GM12878 (cell line): Measurements from ENCODE around the gene ISLR. TPM values are rescaled to one million over a fixed set of nuclear protein-coding genes. Genes with fewer than 3 reads are reported as not detected.

Experiments
- ATAC-seq: fragments of 200-7000 bp; cut with Tn5 transposase; 3 replicates; pipeline ENCODE4 v1.9.1; 2020; ENCODE audit warnings: mild to moderate bottlenecking, moderate library complexity
- BruUV-seq: library from RNA; stranded (reverse); fragments of 400-500 nt; replicated peaks from 2 replicates; lab custom pipeline; 2021; lab: Mats Ljungman, UMichigan
- CTCF ChIA-PET: fragments of 300-600 bp; sonication (Branson Sonifier 250); formaldehyde crosslinking; extraction: SDS; loops from one replicate; lab custom pipeline; 2021; ENCODE audit warnings: inconsistent platforms; lab: Yijun Ruan, JAX
- POLR2A ChIA-PET: fragments of 350-600 bp; formaldehyde crosslinking; extraction: SDS; loops from one replicate; lab custom pipeline; 2021; ENCODE audit warnings: inconsistent platforms; lab: Charles Lee
- RAD21 ChIA-PET: fragments of 300-600 bp; sonication (Branson Sonifier 250); formaldehyde crosslinking; loops from one replicate; lab custom pipeline; 2023; ENCODE audit warnings: antibody characterized with exemption; ENCODE audit not compliant: unreplicated experiment; lab: Charles Lee
- SMC1A ChIA-PET: fragments of 300-600 bp; sonication (Branson Sonifier 250); formaldehyde crosslinking; loops from one replicate; lab custom pipeline; 2023; ENCODE audit not compliant: unreplicated experiment, uncharacterized antibody; lab: Charles Lee
- DNase-seq: peaks from one replicate; pipeline ENCODE4 v3.0.0-alpha.2; 2011; ENCODE audit warnings: low read depth, low spot score
- FAIRE-seq: peaks from 3 replicates; lab custom pipeline; 2011; peaks lifted over from hg19 to GRCh38; lab: Jason Lieb, UNC
- H2AFZ ChIP-seq: 2 replicates; pipeline ENCODE4 v1.6.0; 2011; ENCODE audit warnings: low read depth, low read length, control low read depth; ENCODE audit not compliant: control insufficient read depth
- H3K27ac ChIP-seq: 2 replicates; pipeline ENCODE4 v1.5.1; 2011; ENCODE audit warnings: control low read depth; ENCODE audit not compliant: control insufficient read depth, insufficient read depth
- H3K27me3 ChIP-seq, 2 experiments: replicated peaks in 1 of 2; 2 replicates each; pipeline versions ENCODE4 v1.6.0 to v1.6.1; 2011; ENCODE audit warnings: low read length in 1 of 2; ENCODE audit not compliant: control insufficient read depth in 2 of 2, insufficient read depth in 2 of 2
- H3K36me3 ChIP-seq, 2 experiments: 2 replicates each; pipeline ENCODE4 v1.5.1; 2011; ENCODE audit warnings: low read length in 1 of 2; ENCODE audit not compliant: control insufficient read depth in 2 of 2, insufficient read depth in 2 of 2
- H3K4me1 ChIP-seq: 2 replicates; pipeline ENCODE4 v1.6.1; 2011; ENCODE audit warnings: mild to moderate bottlenecking, low read length, moderate library complexity, mixed read lengths; ENCODE audit not compliant: control insufficient read depth, insufficient read depth
- H3K4me2 ChIP-seq: 2 replicates; pipeline ENCODE4 v1.6.0; 2011; ENCODE audit warnings: control low read depth; ENCODE audit not compliant: control insufficient read depth, insufficient read depth
- H3K4me3 ChIP-seq: fragments of 200-600 bp; sonication (generic); 2 replicates; pipeline ENCODE4 v1.5.1; 2016
- H3K79me2 ChIP-seq: 2 replicates; pipeline ENCODE4 v1.6.0; 2011; ENCODE audit warnings: low read length; ENCODE audit not compliant: control insufficient read depth, insufficient read depth
- H3K9ac ChIP-seq: 2 replicates; pipeline ENCODE4 v1.8.0; 2011; ENCODE audit warnings: low read length, control low read depth, mixed read lengths; ENCODE audit not compliant: control insufficient read depth, insufficient read depth
- H3K9me3 ChIP-seq: replicated peaks from 3 replicates; pipeline ENCODE4 v1.5.1; 2011; ENCODE audit warnings: mild to moderate bottlenecking, low read length; ENCODE audit not compliant: control insufficient read depth, insufficient read depth
- H4K20me1 ChIP-seq: 2 replicates; pipeline ENCODE4 v1.6.0; 2011; ENCODE audit not compliant: control insufficient read depth, insufficient read depth
- HCFC1 ChIP-seq: fragments of 150-350 bp; IDR thresholded peaks from 2 replicates; pipeline ENCODE4 v1.6.1; 2014; ENCODE audit warnings: low read length
- IRF4 ChIP-seq: IDR thresholded peaks from 2 replicates; pipeline ENCODE4 v1.6.1; 2011; ENCODE audit warnings: low read depth, low read length
- NFYA ChIP-seq: IDR thresholded peaks from 2 replicates; pipeline ENCODE4 v1.6.1; 2011; ENCODE audit warnings: low read depth, mild to moderate bottlenecking, low read length, improper control_type of control experiment, borderline replicate concordance
- NFYB ChIP-seq: IDR thresholded peaks from 2 replicates; pipeline ENCODE4 v1.6.1; 2011; ENCODE audit warnings: low read depth, mild to moderate bottlenecking, low read length, improper control_type of control experiment, moderate library complexity; ENCODE audit not compliant: insufficient read depth
- NR2F1 ChIP-seq: fragments of 450-650 bp; conservative IDR thresholded peaks from 2 replicates; pipeline ENCODE4 v1.6.1; 2017; ENCODE audit warnings: mild to moderate bottlenecking
- NRF1 ChIP-seq: conservative IDR thresholded peaks from 2 replicates; pipeline ENCODE4 v1.6.1; 2011; ENCODE audit warnings: mild to moderate bottlenecking, low read depth, low read length, improper control_type of control experiment
- RAD51 ChIP-seq: fragments of 450-650 bp; IDR thresholded peaks from 2 replicates; pipeline ENCODE4 v1.6.1; 2016; ENCODE audit warnings: moderate library complexity, mild to moderate bottlenecking, inconsistent platforms
- RBBP5 ChIP-seq: fragments of 200-600 bp; sonication (generic); conservative IDR thresholded peaks from 2 replicates; pipeline ENCODE4 v1.6.1; 2016
- ZNF622 ChIP-seq: fragments of 450-650 bp; IDR thresholded peaks from 2 replicates; pipeline ENCODE4 v1.6.1; 2017; ENCODE audit warnings: mild to moderate bottlenecking, inconsistent platforms
- WGBS: methylation state at CpG from one replicate; pipeline ENCODE4 v1.1.6; 2016; ENCODE audit warnings: low lambda C conversion rate; ENCODE audit not compliant: insufficient replicate concordance, insufficient coverage; ENCODE audit errors: missing lambda C conversion rate; 5-methylcytosine and 5-hydroxymethylcytosine counted together
- in situ Hi-C: fragments of 300-500 bp; cut with MboI; formaldehyde crosslinking; loops from 9 replicates; pipeline ENCODE4 v1.14.3; 2018; ENCODE audit warnings: mixed read lengths
- intact Hi-C: fragments of 100-400 bp; cut with micrococcal nuclease; formaldehyde crosslinking; loops from one replicate; pipeline ENCODE4 v1.14.2; 2022; ENCODE audit not compliant: unreplicated experiment
- polyA plus RNA-seq, 11 experiments: library from polyadenylated mRNA; depleted of rRNA in 4 of 11; unstranded in 6 of 11; stranded (reverse) in 5 of 11; fragments of >200 nt; fragmentation: Nextera tagmentation in 4 of 11; fragmentation: Illumina TruSeq in 1 of 11; extraction: Ambion mirVana in 4 of 11; extraction: Trizol in 1 of 11; gene quantifications; 1 replicate in 1 of 11; 2 replicates in 10 of 11; pipeline versions ENCODE4 v1.2.1 to v1.2.3, GENCODE V29; 2011 to 2016; ENCODE audit warnings: inconsistent platforms in 2 of 11, missing spikeins in 2 of 11, low read depth in 1 of 11
- total RNA-seq, 4 experiments: library from RNA; depleted of rRNA in 3 of 4; stranded (reverse); fragments of >200 nt in 3 of 4; fragmentation: Illumina TruSeq in 1 of 4; extraction: Trizol in 1 of 4; gene quantifications; 2 replicates each; pipeline versions ENCODE4 v1.2.1 to v1.2.3, GENCODE V29; 2013 to 2021
- TF ChIP-seq, protein P1 (sequence below): fragments of 150-350 bp; IDR thresholded peaks from 2 replicates; pipeline ENCODE4 v1.6.1; 2014; ENCODE audit warnings: mild to moderate bottlenecking, low read depth, low read length
- TF ChIP-seq, protein P2 (sequence below): fragments of 450-650 bp; IDR thresholded peaks from 2 replicates; pipeline ENCODE4 v1.6.1; 2014; ENCODE audit warnings: mild to moderate bottlenecking

Gene ISLR
- total and polyA plus RNA-seq, 10 of the 15 experiments (the other 5 are each of a cell fraction or from before 2014, with no cell fraction given), result 0.03 to 1.8 (median 0.54) TPM

DNA sequence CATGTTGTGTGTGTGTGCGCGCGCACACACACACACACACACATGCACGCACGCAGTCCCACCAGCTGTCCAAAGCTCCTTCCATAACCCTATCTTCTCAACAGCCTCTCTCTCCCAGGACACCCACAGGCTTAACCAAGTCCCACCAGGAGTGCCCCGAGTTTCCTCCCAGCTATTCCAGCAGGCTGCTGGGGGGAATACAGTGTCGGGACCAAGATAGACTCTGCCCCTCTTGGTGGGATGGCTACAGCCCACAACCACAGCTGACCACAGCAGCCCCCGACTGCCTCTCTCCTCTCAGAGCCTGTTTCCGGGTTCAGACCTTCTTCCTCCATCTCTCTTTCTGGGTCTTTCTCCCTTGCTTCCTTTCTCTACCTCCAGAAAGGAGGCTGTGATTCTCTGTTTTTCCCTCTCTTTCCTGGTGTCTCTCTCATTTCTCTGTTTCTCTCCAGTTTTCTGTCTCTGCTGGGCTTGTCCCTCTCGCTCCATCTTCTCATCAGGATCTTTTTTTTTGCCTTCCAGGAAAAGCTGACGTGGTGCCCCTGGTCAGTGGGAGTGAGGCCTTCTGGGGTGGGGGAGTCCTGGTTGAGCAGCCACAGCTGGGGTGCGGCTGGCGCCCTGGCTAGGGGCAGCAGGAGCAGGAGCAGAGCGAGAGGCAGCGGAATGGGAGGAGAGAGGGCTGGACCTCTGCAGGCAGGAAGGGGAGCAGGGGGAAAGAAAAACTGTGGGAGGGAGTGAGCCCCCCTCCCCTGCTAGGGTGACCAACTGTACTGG, 3.3 kb upstream of the ISLR start:
- WGBS, result 64% methylated on average over 15 of the region's 15 CpGs

DNA sequence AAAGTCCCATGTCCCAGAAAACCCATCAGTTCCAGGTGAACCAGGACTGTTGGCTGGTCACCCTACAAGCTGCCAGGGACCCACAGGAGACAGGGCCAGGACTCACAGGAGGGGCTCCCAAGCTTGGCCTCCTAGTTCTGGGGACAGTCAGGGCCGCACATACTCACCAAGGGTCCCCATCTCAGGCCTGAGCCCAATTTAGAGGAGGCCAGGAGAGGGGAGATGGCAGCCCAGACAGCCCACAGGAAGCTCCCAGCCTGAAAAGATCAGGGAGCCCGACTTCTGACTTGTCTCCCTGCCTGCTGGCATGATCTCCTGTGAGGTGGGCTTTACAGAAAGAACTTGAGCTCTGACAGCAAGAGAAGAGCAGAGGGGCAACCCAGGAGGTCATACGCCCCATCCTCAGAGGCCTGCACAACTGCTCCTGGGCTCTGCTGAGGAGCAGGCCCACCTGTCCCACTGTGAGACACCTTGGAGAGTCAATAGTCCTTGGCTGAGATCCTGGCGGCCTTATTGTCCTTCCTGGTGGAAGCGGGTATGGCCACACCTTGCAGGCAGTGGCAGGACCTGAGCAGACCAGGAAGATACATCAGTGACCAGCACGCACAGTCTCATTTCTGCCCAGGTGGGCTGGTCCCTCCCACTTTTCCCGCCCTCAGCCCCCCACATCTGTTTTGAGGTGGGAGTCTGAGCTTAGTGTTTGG, 2.5 kb upstream of the ISLR start:
- in situ Hi-C loops (no loop called here), intact Hi-C loops (no loop called here)
- Histone ChIP-seq H4K20me1 (no peaks in the 10 kb centered on the region), H3K79me2 (no peaks in the 10 kb centered on the region), H3K27ac (no peak overlapping the region), H3K9me3 (no peaks in the 10 kb centered on the region), H3K4me3 (no peak overlapping the region), H3K4me2 (no peak overlapping the region), H3K27me3 (no peaks in the 10 kb centered on the region), H3K36me3 (no peaks in the 10 kb centered on the region), H3K9ac (no peak overlapping the region), H3K4me1 (peaks cover 17% of the 10 kb centered on the region), H2AFZ (no peak overlapping the region)
- CTCF ChIA-PET, result no interaction called here
- ATAC-seq, result no peak
- POLR2A ChIA-PET, result no interaction called here
- TF ChIP-seq, protein P1, sequence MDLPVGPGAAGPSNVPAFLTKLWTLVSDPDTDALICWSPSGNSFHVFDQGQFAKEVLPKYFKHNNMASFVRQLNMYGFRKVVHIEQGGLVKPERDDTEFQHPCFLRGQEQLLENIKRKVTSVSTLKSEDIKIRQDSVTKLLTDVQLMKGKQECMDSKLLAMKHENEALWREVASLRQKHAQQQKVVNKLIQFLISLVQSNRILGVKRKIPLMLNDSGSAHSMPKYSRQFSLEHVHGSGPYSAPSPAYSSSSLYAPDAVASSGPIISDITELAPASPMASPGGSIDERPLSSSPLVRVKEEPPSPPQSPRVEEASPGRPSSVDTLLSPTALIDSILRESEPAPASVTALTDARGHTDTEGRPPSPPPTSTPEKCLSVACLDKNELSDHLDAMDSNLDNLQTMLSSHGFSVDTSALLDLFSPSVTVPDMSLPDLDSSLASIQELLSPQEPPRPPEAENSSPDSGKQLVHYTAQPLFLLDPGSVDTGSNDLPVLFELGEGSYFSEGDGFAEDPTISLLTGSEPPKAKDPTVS, result no peak
- TF ChIP-seq HCFC1 (no peak), NFYB (no peak), IRF4 (no peak), NRF1 (no peak), NR2F1 (no peak)
- no peak for FAIRE-seq
- SMC1A ChIA-PET, result no interaction called here
- RAD21 ChIA-PET, result no interaction called here
- DNase-seq, result no peak
- 65% methylated on average over 7 of the region's 7 CpGs for WGBS
- BruUV-seq, result no TSS peak

More for the DNA sequence above, 3.3 kb upstream of the ISLR start:
- Histone ChIP-seq H2AFZ (no peak overlapping the region; the same call in none of the 2 replicates), H3K27me3 (no peaks in the 10 kb centered on the region), H4K20me1 (no peaks in the 10 kb centered on the region), H3K27ac (no peak overlapping the region), H3K4me1 (peaks cover 17% of the 10 kb centered on the region), H3K4me3 (no peak overlapping the region), H3K36me3 (no peaks in the 10 kb centered on the region), H3K79me2 (no peaks in the 10 kb centered on the region), H3K9ac (no peak overlapping the region), H3K4me2 (no peak overlapping the region), H3K9me3 (no peaks in the 10 kb centered on the region)
- intact Hi-C loops, result no loop called here
- no peak for FAIRE-seq
- ChIA-PET POLR2A (no interaction called here), RAD21 (no interaction called here), CTCF (no interaction called here), SMC1A (no interaction called here)
- in situ Hi-C loops, result no loop called here
- DNase-seq, result no peak
- no peak for ATAC-seq
- BruUV-seq, result no TSS peak
- TF ChIP-seq, protein P2, sequence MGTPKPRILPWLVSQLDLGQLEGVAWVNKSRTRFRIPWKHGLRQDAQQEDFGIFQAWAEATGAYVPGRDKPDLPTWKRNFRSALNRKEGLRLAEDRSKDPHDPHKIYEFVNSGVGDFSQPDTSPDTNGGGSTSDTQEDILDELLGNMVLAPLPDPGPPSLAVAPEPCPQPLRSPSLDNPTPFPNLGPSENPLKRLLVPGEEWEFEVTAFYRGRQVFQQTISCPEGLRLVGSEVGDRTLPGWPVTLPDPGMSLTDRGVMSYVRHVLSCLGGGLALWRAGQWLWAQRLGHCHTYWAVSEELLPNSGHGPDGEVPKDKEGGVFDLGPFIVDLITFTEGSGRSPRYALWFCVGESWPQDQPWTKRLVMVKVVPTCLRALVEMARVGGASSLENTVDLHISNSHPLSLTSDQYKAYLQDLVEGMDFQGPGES, result no peak
- no peak for TF ChIP-seq ZNF622
- TF ChIP-seq NFYA, result no peak
- no peak for TF ChIP-seq RAD51
- TF ChIP-seq RBBP5, result no peak
